ENCODE results near the gene COL8A2.

COL8A2 gene

DNA sequence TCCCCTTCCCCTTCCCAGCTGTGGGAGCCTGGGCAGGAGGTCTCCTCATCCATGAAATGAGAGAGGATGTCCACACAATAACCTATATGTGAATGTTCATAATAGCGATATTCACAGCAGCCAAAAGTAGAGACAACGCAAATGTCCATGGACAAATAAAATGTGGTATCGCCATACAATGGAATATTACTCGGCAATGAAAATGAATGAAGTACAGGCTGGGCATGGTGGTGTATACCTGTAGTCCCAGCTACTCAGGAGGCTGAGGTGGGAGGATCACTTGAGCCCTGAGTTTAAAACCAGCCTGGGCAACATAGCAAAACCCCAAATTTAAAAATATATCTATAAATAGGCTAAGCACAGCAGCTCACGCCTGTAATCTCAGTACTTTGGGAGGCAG lies 23.5 kb downstream of the COL8A2 start:
- ChIA-PET POLR2A (interaction anchor here (0.7 kb wide), 1 partner anchor 15 kb away, joined by 3 read pairs; no protein-coding TSS in a partner anchor), CTCF (interaction anchor here (4.1 kb wide), 1 partner anchor 34 kb away, joined by 26 read pairs; no protein-coding TSS in a partner anchor)
- DNase-seq (ENCODE audit: extremely low spot score): no peak
- TF ChIP-seq NFRKB (IDR thresholded peaks at IDR 0.05) (no peak), FOXA1 (IDR thresholded peaks at IDR 0.05) (no peak), LEF1 (IDR thresholded peaks at IDR 0.05; ENCODE audit: borderline replicate concordance) (no peak), TARDBP (IDR thresholded peaks at IDR 0.05) (no peak), HDGF (IDR thresholded peaks at IDR 0.05; ENCODE audit: borderline replicate concordance) (no peak)

DNA sequence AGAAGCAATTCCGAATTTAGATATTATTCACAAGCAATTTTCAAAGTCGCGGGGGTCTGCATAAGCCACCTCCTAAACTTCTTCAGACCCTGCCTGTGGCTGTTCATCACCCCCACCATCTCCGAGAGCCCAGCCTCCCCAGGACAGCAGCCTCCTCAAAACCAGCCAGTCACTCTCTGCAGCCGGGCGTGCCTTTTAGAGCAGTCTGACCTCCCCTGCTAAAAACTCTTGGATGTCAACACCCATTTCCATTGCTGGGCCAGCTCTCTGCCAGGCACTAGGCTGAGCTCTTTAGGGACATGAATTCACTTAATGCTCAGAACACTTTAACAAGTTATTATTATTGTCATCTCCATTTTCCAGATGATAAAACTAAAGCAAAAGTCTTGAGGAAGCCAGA lies 24.6 kb downstream of the COL8A2 start:
- ChIA-PET POLR2A (no interaction called here), CTCF (interaction anchor here (0.6 to 4.1 kb wide), 3 partner anchors 19 to 83 kb away, joined by 3 to 26 read pairs (median 4); no protein-coding TSS in a partner anchor)
- TF ChIP-seq SP1 (IDR thresholded peaks at IDR 0.05) (no peak), ZNF384 (IDR thresholded peaks at IDR 0.05) (no peak), HDGF (IDR thresholded peaks at IDR 0.05; ENCODE audit: borderline replicate concordance) (no peak)
- no peak for DNase-seq (ENCODE audit: extremely low spot score)

GRCh38 chr1:36099681-36100341 lies 25.2 kb downstream of the COL8A2 start:
- CTCF ChIA-PET: interaction anchor here (1.1 to 4.1 kb wide), 3 partner anchors 20 to 36 kb away, joined by 4 to 26 read pairs (median 5); no protein-coding TSS in a partner anchor
- TF ChIP-seq CTBP1 (IDR thresholded peaks at IDR 0.05; ENCODE audit: borderline replicate concordance) (no peak), ZNF384 (IDR thresholded peaks at IDR 0.05) (no peak), SUZ12 (IDR thresholded peaks at IDR 0.05) (no peak), FOXM1 (IDR thresholded peaks at IDR 0.05; ENCODE audit: borderline replicate concordance) (no peak)
- POLR2A ChIA-PET: interaction anchor here (1.7 kb wide), 1 partner anchor 34 kb away, joined by 4 read pairs; no protein-coding TSS in a partner anchor
- peak; percentile 85 for DNase-seq (ENCODE audit: extremely low spot score)

DNA sequence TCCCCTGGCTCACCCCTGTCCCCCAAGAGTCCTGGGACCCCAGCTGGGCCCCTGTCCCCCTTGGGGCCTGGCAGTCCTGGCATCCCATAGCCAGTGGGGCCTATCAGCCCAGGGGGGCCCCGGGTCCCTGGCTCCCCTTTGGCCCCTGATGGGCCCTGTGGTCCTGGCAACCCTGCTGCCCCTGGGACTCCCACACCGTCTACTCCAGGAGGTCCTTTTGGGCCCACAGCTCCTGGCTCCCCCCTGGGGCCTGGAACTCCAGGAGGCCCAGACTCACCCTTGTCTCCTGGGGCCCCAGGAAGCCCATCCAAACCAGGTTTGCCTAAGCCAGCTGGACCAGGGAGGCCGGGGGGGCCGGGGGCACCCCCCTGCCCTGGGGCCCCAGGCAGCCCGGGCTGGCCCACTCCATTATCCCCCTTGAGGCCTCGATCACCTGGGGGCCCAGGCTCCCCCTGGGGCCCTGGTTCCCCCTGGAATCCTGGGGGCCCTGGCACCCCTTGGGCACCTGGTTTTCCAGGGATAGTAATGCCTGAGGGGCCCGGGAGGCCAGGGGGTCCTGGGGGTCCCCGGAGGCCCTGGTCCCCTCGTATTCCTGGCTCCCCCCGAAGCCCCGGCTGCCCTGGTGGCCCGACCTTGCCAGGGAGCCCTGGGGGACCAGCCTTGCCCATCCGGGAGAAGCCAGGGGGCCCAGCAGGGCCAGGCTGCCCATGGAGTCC lies 26.2 kb downstream of the COL8A2 start:
- ChIA-PET CTCF (interaction anchor here (1.8 to 4.1 kb wide), 2 partner anchors 34 to 37 kb away, joined by 5 to 26 read pairs; no protein-coding TSS in a partner anchor), POLR2A (interaction anchor here (1.7 kb wide), 1 partner anchor 35 kb away, joined by 4 read pairs; no protein-coding TSS in a partner anchor)
- no peak for DNase-seq (ENCODE audit: extremely low spot score)
- no peak for TF ChIP-seq FOXA1 (IDR thresholded peaks at IDR 0.05)
- TF ChIP-seq, protein P1, sequence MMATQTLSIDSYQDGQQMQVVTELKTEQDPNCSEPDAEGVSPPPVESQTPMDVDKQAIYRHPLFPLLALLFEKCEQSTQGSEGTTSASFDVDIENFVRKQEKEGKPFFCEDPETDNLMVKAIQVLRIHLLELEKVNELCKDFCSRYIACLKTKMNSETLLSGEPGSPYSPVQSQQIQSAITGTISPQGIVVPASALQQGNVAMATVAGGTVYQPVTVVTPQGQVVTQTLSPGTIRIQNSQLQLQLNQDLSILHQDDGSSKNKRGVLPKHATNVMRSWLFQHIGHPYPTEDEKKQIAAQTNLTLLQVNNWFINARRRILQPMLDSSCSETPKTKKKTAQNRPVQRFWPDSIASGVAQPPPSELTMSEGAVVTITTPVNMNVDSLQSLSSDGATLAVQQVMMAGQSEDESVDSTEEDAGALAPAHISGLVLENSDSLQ (IDR thresholded peaks at IDR 0.05): no peak

DNA sequence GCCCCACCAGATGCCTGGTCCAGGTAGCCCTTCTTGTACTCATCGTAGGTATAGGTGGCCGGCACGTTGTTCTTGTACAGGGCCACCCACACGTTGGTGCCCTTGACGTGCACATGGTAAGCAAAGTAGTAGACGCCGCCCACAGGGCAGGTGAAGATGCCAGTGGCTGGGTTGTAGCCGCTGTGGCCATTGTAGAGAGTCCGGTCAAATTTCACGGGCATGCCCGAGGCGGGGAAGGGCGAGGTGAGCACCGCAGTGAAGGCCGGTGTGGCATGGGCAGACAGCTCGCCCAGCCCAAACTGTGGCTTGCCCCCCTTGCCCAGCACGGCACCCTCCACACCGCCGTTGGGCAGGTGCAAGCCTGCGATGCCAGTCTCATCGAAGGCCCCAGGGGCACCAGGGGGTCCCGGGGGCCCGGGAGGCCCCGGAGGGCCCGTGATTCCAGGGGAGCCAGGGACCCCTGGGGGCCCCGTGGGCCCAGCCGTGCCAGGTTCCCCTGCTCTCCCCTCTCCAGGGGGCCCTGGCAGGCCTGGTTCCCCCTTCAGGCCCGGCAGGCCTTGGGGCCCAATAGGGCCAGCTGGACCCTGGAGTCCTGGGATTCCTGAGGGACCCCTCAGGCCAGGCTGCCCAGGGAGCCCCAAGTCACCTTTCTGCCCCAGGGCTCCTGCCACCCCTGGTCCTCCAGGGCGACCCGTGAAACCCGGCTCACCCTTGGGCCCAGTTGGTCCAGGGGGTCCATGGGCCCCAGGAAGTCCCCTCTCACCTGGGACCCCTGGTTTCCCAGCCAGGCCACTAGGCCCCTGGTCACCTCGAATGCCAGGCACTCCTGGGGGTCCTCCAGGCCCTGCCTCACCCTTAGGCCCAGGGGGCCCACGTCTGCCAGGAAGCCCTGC lies 27.1 kb downstream of the COL8A2 start:
- TF ChIP-seq, protein P1 (IDR thresholded peaks at IDR 0.05): no peak
- TF ChIP-seq ZNF384 (IDR thresholded peaks at IDR 0.05) (no peak), SUZ12 (IDR thresholded peaks at IDR 0.05) (no peak), HDGF (IDR thresholded peaks at IDR 0.05; ENCODE audit: borderline replicate concordance) (no peak), SP1 (IDR thresholded peaks at IDR 0.05) (no peak)
- POLR2A ChIA-PET: interaction anchor here (1.2 kb wide), 1 partner anchor 51 kb away, joined by 3 read pairs; the partner anchor contains the start of gene TRAPPC3
- CTCF ChIA-PET: interaction anchor here (3.1 kb wide), 1 partner anchor 36 kb away, joined by 22 read pairs; no protein-coding TSS in a partner anchor
- DNase-seq (ENCODE audit: extremely low spot score): no peak

- TF ChIP-seq L3MBTL2 (conservative IDR thresholded peaks at IDR 0.05) (no peak), FOXM1 (IDR thresholded peaks at IDR 0.05; ENCODE audit: borderline replicate concordance) (no peak), FOXK2 (IDR thresholded peaks at IDR 0.05) (no peak), BHLHE40 (IDR thresholded peaks at IDR 0.05; ENCODE audit: borderline replicate concordance) (no peak), ARNT (IDR thresholded peaks at IDR 0.05) (no peak), CTBP1 (IDR thresholded peaks at IDR 0.05; ENCODE audit: borderline replicate concordance) (no peak), FOXA1 (IDR thresholded peaks at IDR 0.05) (no peak), SUZ12 (IDR thresholded peaks at IDR 0.05) (no peak)
- no peak for DNase-seq (ENCODE audit: extremely low spot score)
- ChIA-PET CTCF (interaction anchor here (0.8 to 3.1 kb wide), 6 partner anchors 13 to 204 kb away, joined by 3 to 22 read pairs (median 3); partner anchors contain the start of gene TEKT2), POLR2A (interaction anchor here (0.5 to 1.2 kb wide), 2 partner anchors 52 to 168 kb away, joined by 3 read pairs; partner anchors contain the start of gene TRAPPC3)
These were observed 28.3 kb downstream of the COL8A2 start for GRCh38 chr1:36096500-36097432.
